Measurements from ENCODE around the gene STAT5B. TPM values are rescaled to one million over a fixed set of nuclear protein-coding genes. Genes with fewer than 3 reads are reported as not detected.
A peak's percentile ranks its signal among the peaks of the same experiment; 100 is the strongest.

Gene STAT5B
- total and polyA plus RNA-seq, 9 of the 15 experiments (the other 6 are each of a cell fraction or from before 2014, with no cell fraction given) = 20.8 to 176 (median 92.4) TPM

GRCh38 chr17:42167807-42168206 is 108.4 kb downstream of the STAT5B start:
- Histone ChIP-seq H3K4me2 (ENCODE audit: insufficient read depth, low read length) (no peak overlapping the region), H3K9ac (ENCODE audit: insufficient read depth in 1 of 2, low read depth in 2 of 2, low read length in 2 of 2) (peak overlapping the region in 1 of 2 experiments; percentile 6; a peak in 1 of 4 replicates), H3K9me1 (ENCODE audit: control insufficient read depth, insufficient read depth, low read length) (no peaks in the 10 kb centered on the region), H3K27ac (ENCODE audit: extremely low read depth, low read depth, low read length) (no peak overlapping the region), H3K4me3 (no peak overlapping the region), H3K27me3 (ENCODE audit: control insufficient read depth in 2 of 2, insufficient read depth in 2 of 2, low read length in 2 of 2) (no peaks in the 10 kb centered on the region), H3K36me3 (ENCODE audit: control insufficient read depth, insufficient read depth, low read length) (no peaks in the 10 kb centered on the region), H3K4me1 (replicated peaks in 1 of 2; ENCODE audit: control insufficient read depth in 2 of 2, insufficient read depth in 2 of 2, low read length in 2 of 2) (peaks cover 0 to 28% of the 10 kb centered on the region in 2 experiments; a peak in 2 of 5 replicates), H3K79me2 (ENCODE audit: control insufficient read depth, insufficient read depth, low read length) (no peaks in the 10 kb centered on the region), H4K20me1 (replicated peaks; ENCODE audit: control insufficient read depth, insufficient read depth, low read length) (no peaks in the 10 kb centered on the region; the same call in 1 of the 2 replicates), H2AFZ (ENCODE audit: low read depth, low read length) (no peak overlapping the region), H3K9me3 (replicated peaks; ENCODE audit: control insufficient read depth, insufficient read depth, low read depth, low read length) (no peaks in the 10 kb centered on the region)
- ChIA-PET CTCF (ENCODE audit: low intra/inter-chr PET ratio) (no interaction called here), POLR2A (interaction anchor here (0.6 to 1.1 kb wide), 5 partner anchors 8 to 197 kb away, joined by 3 to 4 read pairs (median 3); no protein-coding TSS in a partner anchor)
- FAIRE-seq (no peak), ATAC-seq (no peak), DNase-seq (ENCODE audit: extremely low read depth in 1 of 4, low spot score in 3 of 4) (no peak)
- intact Hi-C loops (cut with micrococcal nuclease) = no loop called here
- in situ Hi-C loops (cut with MboI) = no loop called here
- no TSS peak for BruUV-seq (replicated peaks)
- TF ChIP-seq KAT2B (IDR thresholded peaks at IDR 0.05; ENCODE audit: low read depth, low read length) (no peak), ZBTB2 (IDR thresholded peaks at IDR 0.05) (no peak), ZNF431 (CRISPR knock-in tag; IDR thresholded peaks at IDR 0.05) (no peak), SMAD3 (CRISPR knock-in tag; conservative IDR thresholded peaks at IDR 0.05) (no peak), XRCC3 (IDR thresholded peaks at IDR 0.05) (no peak), POLR2B (IDR thresholded peaks at IDR 0.05; ENCODE audit: low read depth, partially characterized antibody) (no peak), PML (IDR thresholded peaks at IDR 0.05; ENCODE audit: low read length) (no peak), CHD4 (IDR thresholded peaks at IDR 0.05; ENCODE audit: insufficient read depth, insufficient replicate concordance, low read depth, low read length, poor library complexity, severe bottlenecking) (no peak), HLTF (IDR thresholded peaks at IDR 0.05) (no peak), RBM15 (IDR thresholded peaks at IDR 0.05; ENCODE audit: insufficient read depth, low read length) (no peak), SETDB1 (IDR thresholded peaks at IDR 0.05; ENCODE audit: low read length) (no peak), ESRRA (IDR thresholded peaks at IDR 0.05; ENCODE audit: borderline replicate concordance, low read depth) (no peak), C11orf30 (IDR thresholded peaks at IDR 0.05; ENCODE audit: low read depth) (no peak), FOXA1 (IDR thresholded peaks at IDR 0.05; ENCODE audit: borderline replicate concordance) (no peak), HMBOX1 (IDR thresholded peaks at IDR 0.05) (no peak), XRCC5 (IDR thresholded peaks at IDR 0.05; ENCODE audit: low read depth, low read length) (no peak)
- 77% methylated on average over 8 of the region's 8 CpGs for WGBS (ENCODE audit: insufficient coverage, low coverage, missing lambda C conversion rate)

Measured in K562 (cell line).